Measurements from ENCODE around the gene MOCOS.

GRCh38 chr18:36215577-36215976, 28.3 kb downstream of the MOCOS start:
- TF ChIP-seq POLR2A (IDR thresholded peaks at IDR 0.05) (no peak), CTCF (IDR thresholded peaks at IDR 0.05) (no peak)
